WTC11 (cell line): ENCODE results near the gene TSC22D2.

ENCODE experiments used
- ARID4B ChIP-seq: sonication (generic); formaldehyde crosslinking; IDR thresholded peaks from 2 replicates; pipeline ENCODE4 v1.8.0; 2023; ENCODE audit warnings: missing genetic modification reagents, mild to moderate bottlenecking, borderline replicate concordance
- EMX1 ChIP-seq: fragments of 250-450 bp; sonication (Bioruptor Pico); IDR thresholded peaks from 2 replicates; pipeline ENCODE4 v1.8.0; 2021; ENCODE audit warnings: mild to moderate bottlenecking
- ETV6 ChIP-seq: sonication (generic); formaldehyde crosslinking; IDR thresholded peaks from 2 replicates; pipeline ENCODE4 v1.8.1; 2022; ENCODE audit warnings: mild to moderate bottlenecking, missing genetic modification reagents
- FOXJ3 ChIP-seq: sonication (generic); formaldehyde crosslinking; IDR thresholded peaks from 2 replicates; pipeline ENCODE4 v1.9.0; 2021; ENCODE audit warnings: missing genetic modification reagents, mild to moderate bottlenecking, borderline replicate concordance
- IRF2 ChIP-seq: sonication (generic); formaldehyde crosslinking; IDR thresholded peaks from 2 replicates; pipeline ENCODE4 v1.8.0; 2022; ENCODE audit warnings: low read depth, missing genetic modification reagents, borderline replicate concordance
- KAT7 ChIP-seq: sonication (generic); formaldehyde crosslinking; IDR thresholded peaks from 2 replicates; pipeline ENCODE4 v1.8.1; 2023; ENCODE audit warnings: missing genetic modification reagents, mild to moderate bottlenecking, borderline replicate concordance
- TCF7 ChIP-seq: sonication (generic); formaldehyde crosslinking; IDR thresholded peaks from 2 replicates; pipeline ENCODE4 v1.8.0; 2022; ENCODE audit warnings: mild to moderate bottlenecking, low read depth, missing genetic modification reagents, moderate library complexity
- USF1 ChIP-seq: sonication (generic); formaldehyde crosslinking; IDR thresholded peaks from 2 replicates; pipeline ENCODE4 v1.8.0; 2022; ENCODE audit warnings: mild to moderate bottlenecking, missing genetic modification reagents
- ZNF219 ChIP-seq: sonication (generic); formaldehyde crosslinking; IDR thresholded peaks from 2 replicates; pipeline ENCODE4 v1.8.0; 2023; ENCODE audit warnings: missing genetic modification reagents, mild to moderate bottlenecking, borderline replicate concordance
- TF ChIP-seq, protein P1 (sequence below): fragments of 200-600 bp; IDR thresholded peaks from 2 replicates; pipeline ENCODE4 v1.8.0; 2022; ENCODE audit warnings: antibody characterized with exemption
- TF ChIP-seq, protein P2 (sequence below): sonication (generic); formaldehyde crosslinking; IDR thresholded peaks from 2 replicates; pipeline ENCODE4 v1.8.1; 2022; ENCODE audit warnings: mild to moderate bottlenecking, moderate library complexity, missing genetic modification reagents
- TF ChIP-seq, protein P3 (sequence below): sonication (generic); formaldehyde crosslinking; conservative IDR thresholded peaks from 2 replicates; pipeline ENCODE4 v1.8.1; 2022; ENCODE audit warnings: mild to moderate bottlenecking, missing genetic modification reagents

DNA sequence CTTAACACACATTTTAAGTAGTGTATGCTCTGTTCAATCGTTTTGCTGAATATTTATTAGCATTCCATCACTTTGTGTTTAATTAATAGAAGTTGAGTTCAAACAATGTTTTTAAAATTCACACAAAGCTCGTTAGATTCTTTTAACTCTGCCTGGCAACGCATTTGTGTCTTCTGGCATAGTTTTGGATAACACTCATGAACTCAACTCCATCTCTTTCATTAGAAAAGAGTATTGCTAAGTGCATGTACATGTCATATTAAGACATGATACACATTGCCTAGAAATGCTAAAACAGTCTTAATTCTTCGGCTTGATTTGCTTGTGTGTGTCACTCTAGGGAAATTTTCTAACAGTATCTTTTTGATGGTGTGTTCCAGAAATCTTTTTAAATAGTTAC lies 15.7 kb downstream of the TSC22D2 start:
- TF ChIP-seq IRF2 (CRISPR knock-in tag) (no peak), TCF7 (CRISPR knock-in tag) (no peak), EMX1 (CRISPR knock-in tag) (no peak), USF1 (no peak), ZNF219 (no peak), KAT7 (CRISPR knock-in tag) (no peak), ETV6 (no peak), FOXJ3 (CRISPR knock-in tag) (no peak), ARID4B (CRISPR knock-in tag) (no peak)
- TF ChIP-seq, protein P1, sequence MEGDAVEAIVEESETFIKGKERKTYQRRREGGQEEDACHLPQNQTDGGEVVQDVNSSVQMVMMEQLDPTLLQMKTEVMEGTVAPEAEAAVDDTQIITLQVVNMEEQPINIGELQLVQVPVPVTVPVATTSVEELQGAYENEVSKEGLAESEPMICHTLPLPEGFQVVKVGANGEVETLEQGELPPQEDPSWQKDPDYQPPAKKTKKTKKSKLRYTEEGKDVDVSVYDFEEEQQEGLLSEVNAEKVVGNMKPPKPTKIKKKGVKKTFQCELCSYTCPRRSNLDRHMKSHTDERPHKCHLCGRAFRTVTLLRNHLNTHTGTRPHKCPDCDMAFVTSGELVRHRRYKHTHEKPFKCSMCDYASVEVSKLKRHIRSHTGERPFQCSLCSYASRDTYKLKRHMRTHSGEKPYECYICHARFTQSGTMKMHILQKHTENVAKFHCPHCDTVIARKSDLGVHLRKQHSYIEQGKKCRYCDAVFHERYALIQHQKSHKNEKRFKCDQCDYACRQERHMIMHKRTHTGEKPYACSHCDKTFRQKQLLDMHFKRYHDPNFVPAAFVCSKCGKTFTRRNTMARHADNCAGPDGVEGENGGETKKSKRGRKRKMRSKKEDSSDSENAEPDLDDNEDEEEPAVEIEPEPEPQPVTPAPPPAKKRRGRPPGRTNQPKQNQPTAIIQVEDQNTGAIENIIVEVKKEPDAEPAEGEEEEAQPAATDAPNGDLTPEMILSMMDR, result no peak
- TF ChIP-seq, protein P2, sequence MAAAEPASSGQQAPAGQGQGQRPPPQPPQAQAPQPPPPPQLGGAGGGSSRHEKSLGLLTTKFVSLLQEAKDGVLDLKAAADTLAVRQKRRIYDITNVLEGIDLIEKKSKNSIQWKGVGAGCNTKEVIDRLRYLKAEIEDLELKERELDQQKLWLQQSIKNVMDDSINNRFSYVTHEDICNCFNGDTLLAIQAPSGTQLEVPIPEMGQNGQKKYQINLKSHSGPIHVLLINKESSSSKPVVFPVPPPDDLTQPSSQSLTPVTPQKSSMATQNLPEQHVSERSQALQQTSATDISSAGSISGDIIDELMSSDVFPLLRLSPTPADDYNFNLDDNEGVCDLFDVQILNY, result no peak
- TF ChIP-seq, protein P3, sequence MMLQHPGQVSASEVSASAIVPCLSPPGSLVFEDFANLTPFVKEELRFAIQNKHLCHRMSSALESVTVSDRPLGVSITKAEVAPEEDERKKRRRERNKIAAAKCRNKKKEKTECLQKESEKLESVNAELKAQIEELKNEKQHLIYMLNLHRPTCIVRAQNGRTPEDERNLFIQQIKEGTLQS, result no peak
